OCI-LY1 (cell line): ENCODE measurements around the gene CDH9.

Source experiments
- H2AFZ ChIP-seq: fragments of 200-600 bp; sonication (generic), shearing (Covaris generic); 2 replicates; pipeline ENCODE4 v1.6.0; 2014; ENCODE audit warnings: antibody characterized with exemption, mild to moderate bottlenecking, low read length
- H3F3A ChIP-seq: fragments of 200-600 bp; sonication (generic), shearing (Covaris generic); 2 replicates; pipeline ENCODE4 v1.6.0; 2014; ENCODE audit warnings: mild to moderate bottlenecking, antibody characterized with exemption, low read length, moderate library complexity; ENCODE audit not compliant: insufficient read depth
- H3K27ac ChIP-seq: fragments of 200-600 bp; sonication (generic); 2 replicates; pipeline ENCODE4 v1.5.1; 2014; ENCODE audit warnings: low read length, mixed run types, mild to moderate bottlenecking, low read depth; ENCODE audit not compliant: poor library complexity, severe bottlenecking
- H3K27me3 ChIP-seq: fragments of 200-600 bp; sonication (generic); 2 replicates; pipeline ENCODE4 v1.6.0; 2014; ENCODE audit warnings: antibody characterized with exemption, mild to moderate bottlenecking, low read length, moderate library complexity; ENCODE audit not compliant: insufficient read depth
- H3K36me3 ChIP-seq: fragments of 200-600 bp; sonication (generic); 2 replicates; pipeline ENCODE4 v1.6.1; 2014; ENCODE audit warnings: mild to moderate bottlenecking, antibody characterized with exemption, low read length, moderate library complexity, mixed read lengths; ENCODE audit not compliant: insufficient read depth
- H3K4me1 ChIP-seq: fragments of 200-600 bp; sonication (generic); 2 replicates; pipeline ENCODE4 v1.5.1; 2014; ENCODE audit warnings: mild to moderate bottlenecking, low read length, moderate library complexity; ENCODE audit not compliant: insufficient read depth, severe bottlenecking
- H3K4me2 ChIP-seq: fragments of 200-600 bp; sonication (generic), shearing (Covaris generic); 2 replicates; pipeline ENCODE4 v1.6.1; 2014; ENCODE audit warnings: low read length
- H3K4me3 ChIP-seq: fragments of 200-600 bp; sonication (generic); 2 replicates; pipeline ENCODE4 v1.5.1; 2014; ENCODE audit warnings: low read length, low read depth, mild to moderate bottlenecking, mixed read lengths; ENCODE audit not compliant: poor library complexity, severe bottlenecking
- H3K79me2 ChIP-seq: fragments of 200-600 bp; shearing (Covaris generic); 2 replicates; pipeline ENCODE4 v1.6.1; 2016; ENCODE audit warnings: mixed run types, low read length, mixed read lengths; ENCODE audit not compliant: insufficient read depth
- H3K9ac ChIP-seq: fragments of 200-600 bp; sonication (generic), shearing (Covaris generic); 2 replicates; pipeline ENCODE4 v1.6.1; 2014; ENCODE audit warnings: mild to moderate bottlenecking, low read length, mixed read lengths
- H3K9me2 ChIP-seq: fragments of 200-600 bp; sonication (generic), shearing (Covaris generic); 2 replicates; pipeline ENCODE4 v1.6.1; 2014; ENCODE audit warnings: low read depth, mild to moderate bottlenecking, low read length, mixed read lengths
- H3K9me3 ChIP-seq: fragments of 200-600 bp; shearing (Covaris generic); 2 replicates; pipeline ENCODE4 v1.6.1; 2014; ENCODE audit warnings: low read length, mixed read lengths
- H4K20me1 ChIP-seq: fragments of 200-600 bp; sonication (generic), shearing (Covaris generic); 2 replicates; pipeline ENCODE4 v1.6.0; 2016; ENCODE audit warnings: mild to moderate bottlenecking, low read length; ENCODE audit not compliant: insufficient read depth
- EZH2 ChIP-seq: fragments of 200-600 bp; sonication (generic), shearing (Covaris generic); IDR thresholded peaks from 2 replicates; pipeline ENCODE4 v1.8.0; 2017; ENCODE audit warnings: borderline replicate concordance, mixed run types, mild to moderate bottlenecking, antibody characterized with exemption, low read length, moderate library complexity, mixed read lengths
- TF ChIP-seq, protein P1 (sequence below): fragments of 200-600 bp; sonication (generic), shearing (Covaris generic); IDR thresholded peaks from 2 replicates; pipeline ENCODE4 v1.5.1; 2017; ENCODE audit warnings: mild to moderate bottlenecking, antibody characterized with exemption, low read length, moderate library complexity, mixed read lengths

CDH9 gene

DNA sequence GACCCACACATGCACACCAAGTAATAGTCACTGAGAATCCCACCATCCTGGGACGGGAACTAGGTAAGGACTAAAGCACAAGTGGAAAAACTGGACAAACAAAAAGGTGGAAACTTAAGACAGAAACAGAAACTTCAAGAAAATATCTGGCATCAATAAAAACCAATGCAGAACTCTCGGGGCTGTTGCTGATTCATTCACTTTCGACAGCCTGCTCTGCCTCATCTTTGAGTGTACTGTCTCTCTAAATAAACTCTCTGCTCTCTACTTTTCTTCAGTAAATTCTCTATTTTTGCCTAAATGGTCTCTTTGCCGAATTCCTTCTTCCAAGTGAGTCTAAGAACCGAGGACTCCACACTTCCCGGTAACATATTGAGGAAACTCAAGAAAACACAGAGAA lies 116.9 kb downstream of the CDH9 start:
- Histone ChIP-seq H3K9me3 (no peaks in the 10 kb centered on the region), H3K9me2 (no peaks in the 10 kb centered on the region), H2AFZ (no peak overlapping the region), H3K79me2 (no peaks in the 10 kb centered on the region), H4K20me1 (no peaks in the 10 kb centered on the region), H3K27ac (no peak overlapping the region), H3K4me3 (no peak overlapping the region), H3K36me3 (no peaks in the 10 kb centered on the region), H3K27me3 (no peaks in the 10 kb centered on the region), H3K4me2 (no peak overlapping the region), H3K4me1 (no peaks in the 10 kb centered on the region), H3K9ac (no peak overlapping the region), H3F3A (no peaks in the 10 kb centered on the region)
- no peak for TF ChIP-seq EZH2
- TF ChIP-seq, protein P1, sequence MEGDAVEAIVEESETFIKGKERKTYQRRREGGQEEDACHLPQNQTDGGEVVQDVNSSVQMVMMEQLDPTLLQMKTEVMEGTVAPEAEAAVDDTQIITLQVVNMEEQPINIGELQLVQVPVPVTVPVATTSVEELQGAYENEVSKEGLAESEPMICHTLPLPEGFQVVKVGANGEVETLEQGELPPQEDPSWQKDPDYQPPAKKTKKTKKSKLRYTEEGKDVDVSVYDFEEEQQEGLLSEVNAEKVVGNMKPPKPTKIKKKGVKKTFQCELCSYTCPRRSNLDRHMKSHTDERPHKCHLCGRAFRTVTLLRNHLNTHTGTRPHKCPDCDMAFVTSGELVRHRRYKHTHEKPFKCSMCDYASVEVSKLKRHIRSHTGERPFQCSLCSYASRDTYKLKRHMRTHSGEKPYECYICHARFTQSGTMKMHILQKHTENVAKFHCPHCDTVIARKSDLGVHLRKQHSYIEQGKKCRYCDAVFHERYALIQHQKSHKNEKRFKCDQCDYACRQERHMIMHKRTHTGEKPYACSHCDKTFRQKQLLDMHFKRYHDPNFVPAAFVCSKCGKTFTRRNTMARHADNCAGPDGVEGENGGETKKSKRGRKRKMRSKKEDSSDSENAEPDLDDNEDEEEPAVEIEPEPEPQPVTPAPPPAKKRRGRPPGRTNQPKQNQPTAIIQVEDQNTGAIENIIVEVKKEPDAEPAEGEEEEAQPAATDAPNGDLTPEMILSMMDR = no peak

DNA sequence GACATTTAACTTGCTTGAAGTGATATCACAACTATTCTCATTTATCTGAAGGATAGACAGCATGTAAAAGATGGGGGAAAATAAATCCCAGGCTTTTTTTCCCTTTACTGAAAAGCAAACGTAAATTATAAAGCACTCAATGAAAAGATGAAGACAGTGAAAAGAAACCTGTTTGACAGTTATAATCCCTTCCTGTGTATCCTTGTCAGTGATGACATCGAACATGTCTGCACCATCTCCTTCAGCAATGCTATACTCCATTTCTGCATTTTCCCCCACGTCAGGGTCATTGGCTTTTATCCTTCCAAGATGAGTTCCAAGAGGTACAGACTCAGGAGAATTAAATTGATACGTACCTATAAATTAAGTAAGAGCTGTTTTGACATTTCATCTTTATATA lies 134.9 kb downstream of the CDH9 start:
- Histone ChIP-seq H3F3A (no peaks in the 10 kb centered on the region), H3K79me2 (no peaks in the 10 kb centered on the region), H3K27me3 (no peaks in the 10 kb centered on the region), H3K27ac (no peak overlapping the region), H2AFZ (no peak overlapping the region), H3K4me3 (no peak overlapping the region), H4K20me1 (no peaks in the 10 kb centered on the region), H3K9me2 (no peaks in the 10 kb centered on the region), H3K4me2 (no peak overlapping the region), H3K36me3 (no peaks in the 10 kb centered on the region), H3K9ac (no peak overlapping the region), H3K4me1 (no peaks in the 10 kb centered on the region), H3K9me3 (no peaks in the 10 kb centered on the region)
- no peak for TF ChIP-seq EZH2
- TF ChIP-seq, protein P1 = no peak

DNA sequence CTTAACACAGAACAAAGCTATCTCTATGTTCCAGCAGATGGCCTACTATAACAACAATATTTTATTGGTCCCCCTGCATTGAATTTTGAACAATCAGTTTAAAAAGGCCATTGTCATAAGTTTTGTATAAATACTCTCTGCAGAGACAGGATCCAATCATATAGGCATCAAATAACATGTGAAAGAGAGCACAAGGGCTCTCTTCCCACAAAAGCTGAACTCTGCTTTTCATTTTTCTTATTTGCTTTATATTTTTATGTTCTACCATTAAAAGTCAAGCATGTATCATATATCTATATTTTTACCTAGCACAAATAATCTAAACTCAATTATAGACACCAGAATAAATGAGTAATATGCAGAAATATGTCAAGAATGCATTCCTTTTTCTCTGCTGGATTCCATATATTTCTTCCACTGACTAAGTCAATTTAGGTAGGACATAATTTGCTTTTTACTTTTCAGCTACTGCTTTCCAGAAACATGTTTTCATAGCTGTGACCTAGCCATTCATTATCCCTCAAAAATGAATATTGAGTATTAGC lies 143.6 kb downstream of the CDH9 start:
- Histone ChIP-seq H3K27ac (no peak overlapping the region), H3K36me3 (no peaks in the 10 kb centered on the region), H2AFZ (no peak overlapping the region), H3K9me2 (no peaks in the 10 kb centered on the region), H3K4me1 (no peaks in the 10 kb centered on the region), H3K9ac (no peak overlapping the region), H3K27me3 (no peaks in the 10 kb centered on the region), H3K4me3 (no peak overlapping the region), H4K20me1 (no peaks in the 10 kb centered on the region), H3K9me3 (no peaks in the 10 kb centered on the region), H3K4me2 (no peak overlapping the region), H3F3A (no peaks in the 10 kb centered on the region), H3K79me2 (no peaks in the 10 kb centered on the region)
- no peak for TF ChIP-seq EZH2
- TF ChIP-seq, protein P1 = no peak
